Peyer's patch (tissue), 4 donors: ENCODE data around the gene MYO1F. TPM values are rescaled to one million over a fixed set of nuclear protein-coding genes. Genes with fewer than 3 reads are reported as not detected.

Experiments
- DNase-seq, 3 donors: peaks; one replicate each; pipeline ENCODE4 v3.0.0-alpha.2; 2017 to 2019
- H3K27ac ChIP-seq, 4 donors: fragments of 200-600 bp; sonication (generic); one replicate each; pipeline ENCODE4 v1.5.1; 2016 to 2019
- H3K27me3 ChIP-seq, 2 donors: fragments of 200-600 bp; sonication (generic); one replicate each; pipeline ENCODE4 v1.5.1; 2019
- H3K36me3 ChIP-seq, 3 donors: fragments of 200-600 bp; sonication (generic); one replicate each; pipeline ENCODE4 v1.5.1; 2016 to 2019
- H3K4me1 ChIP-seq, 4 donors: fragments of 200-600 bp; sonication (generic); one replicate each; pipeline ENCODE4 v1.5.1; 2016 to 2019
- H3K4me3 ChIP-seq, 4 donors: fragments of 200-600 bp; sonication (generic); 1 replicate in 3 of 4; 2 replicates in 1 of 4; pipeline ENCODE4 v1.5.1; 2016 to 2019; ENCODE audit warnings: mild to moderate bottlenecking in 1 of 4
- H3K9me3 ChIP-seq, 4 donors: fragments of 200-600 bp; sonication (generic); one replicate each; pipeline ENCODE4 v1.5.1; 2016 to 2019; ENCODE audit warnings: mild to moderate bottlenecking in 1 of 4
- CTCF ChIP-seq, 6 experiments: fragments of 450-650 bp in 4 of 6; fragments of 200-600 bp in 2 of 6; sonication (generic) in 1 of 6; IDR thresholded peaks; one replicate each; pipeline ENCODE4 v1.5.1; 2017 to 2019; ENCODE audit warnings: antibody characterized with exemption in 6 of 6, mild to moderate bottlenecking in 3 of 6, moderate library complexity in 1 of 6
- POLR2A ChIP-seq, 2 donors: fragments of 450-650 bp; IDR thresholded peaks; one replicate each; pipeline ENCODE4 v1.5.1; 2017; ENCODE audit warnings: antibody characterized with exemption in 2 of 2, mild to moderate bottlenecking in 2 of 2, moderate library complexity in 2 of 2
- total RNA-seq, 4 donors: library from RNA; depleted of rRNA; stranded (reverse); fragments of >200 nt; gene quantifications; one replicate each; pipeline ENCODE4 v1.1.0, GENCODE V29; 2016

Gene MYO1F
- total RNA-seq, 4 donors from 2014 or later: 10.8 to 168 (median 22.1) TPM

DNA sequence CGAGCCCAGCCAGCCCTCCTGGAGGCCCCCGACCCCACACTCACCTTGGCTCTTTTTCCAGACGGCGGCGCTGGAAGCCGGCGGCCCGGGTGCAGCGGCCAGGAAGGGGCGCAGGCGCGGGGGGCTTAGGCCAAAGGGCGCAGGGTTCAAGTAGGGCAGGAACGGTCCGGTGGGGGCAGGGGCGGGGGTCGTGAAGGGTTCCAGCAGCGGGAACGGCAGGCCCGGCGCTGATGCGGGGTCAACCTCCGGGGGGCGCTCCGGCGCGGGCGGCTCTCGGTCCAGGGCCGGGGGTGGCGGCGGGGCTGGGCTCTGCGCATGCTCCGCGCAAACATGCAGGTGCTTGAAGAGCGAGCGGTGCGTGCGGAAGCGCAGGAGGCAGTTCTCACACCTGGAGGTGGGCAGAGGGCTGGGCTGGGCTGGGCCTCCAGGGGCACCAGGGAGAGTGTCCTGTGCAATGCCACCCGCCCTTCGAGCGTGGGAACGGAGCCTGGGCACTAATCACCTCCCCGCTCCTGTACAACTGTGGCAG lies 65.6 kb downstream of the MYO1F start:
- H3K4me1 ChIP-seq: peaks cover 0 to 26% (median 9%) of the 10 kb centered on the region in 4 donors
- TF ChIP-seq CTCF (IDR thresholded peaks at IDR 0.05): no peak
- TF ChIP-seq POLR2A (IDR thresholded peaks at IDR 0.05): no peak
- H3K4me3 ChIP-seq: no peak overlapping the region
- peaks cover 0 to 7% (median 0%) of the 10 kb centered on the region in 3 donors for H3K36me3 ChIP-seq
- H3K9me3 ChIP-seq: no peaks in the 10 kb centered on the region
- peak overlapping the region in 2 of 4 donors; percentile 22 to 100 for H3K27ac ChIP-seq
- no peaks in the 10 kb centered on the region for H3K27me3 ChIP-seq
- DNase-seq: peak in 1 of 3 donors; percentile 46

- H3K36me3 ChIP-seq: peaks cover 0 to 7% (median 0%) of the 10 kb centered on the region in 3 donors
- H3K9me3 ChIP-seq: no peaks in the 10 kb centered on the region
- H3K4me1 ChIP-seq: peaks cover 0 to 33% (median 9%) of the 10 kb centered on the region in 4 donors
- no peaks in the 10 kb centered on the region for H3K27me3 ChIP-seq
- H3K4me3 ChIP-seq: no peak overlapping the region
- H3K27ac ChIP-seq: no peak overlapping the region
- DNase-seq: no peak
- no peak for TF ChIP-seq CTCF (IDR thresholded peaks at IDR 0.05)
Measured at GRCh38 chr19:8510589-8511115, 66.6 kb downstream of the MYO1F start.

DNA sequence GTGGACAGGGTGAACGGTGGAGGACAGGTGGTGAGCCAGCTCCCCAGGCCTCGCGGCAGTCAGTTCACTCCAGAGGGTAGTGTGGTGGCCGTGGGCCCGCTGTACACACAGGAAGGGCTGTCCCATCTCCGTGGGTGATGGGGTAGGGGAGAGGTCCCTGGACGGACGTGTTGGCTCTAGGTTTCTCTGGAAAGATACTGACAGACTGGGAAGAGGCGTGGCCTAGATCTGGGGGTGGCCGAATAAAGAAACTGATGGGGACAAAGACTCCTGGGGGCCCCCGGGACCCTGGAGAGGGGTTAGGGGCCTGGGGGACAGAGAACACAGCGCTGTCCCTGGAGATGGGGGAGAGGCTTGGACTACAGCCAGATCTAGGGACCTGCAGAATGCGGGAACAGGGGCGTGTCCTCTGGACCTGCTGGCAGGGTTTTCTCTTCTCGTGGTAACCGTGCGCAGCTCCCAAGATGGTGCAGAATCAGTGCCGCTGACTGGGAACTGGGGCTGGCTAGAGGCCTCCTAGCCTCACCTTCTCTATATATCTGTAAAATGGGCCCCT lies 70.8 kb downstream of the MYO1F start:
- TF ChIP-seq CTCF (IDR thresholded peaks at IDR 0.05): peak in 1 of 6 experiments; percentile 2
- no peak for TF ChIP-seq POLR2A (IDR thresholded peaks at IDR 0.05)
- peaks cover 0 to 16% (median 0%) of the 10 kb centered on the region in 4 donors for H3K4me1 ChIP-seq
- H3K27ac ChIP-seq: peak overlapping the region in 1 of 4 donors; percentile 62
- no peaks in the 10 kb centered on the region for H3K9me3 ChIP-seq
- peaks cover 0 to 6% (median 0%) of the 10 kb centered on the region in 3 donors for H3K36me3 ChIP-seq
- no peaks in the 10 kb centered on the region for H3K27me3 ChIP-seq
- DNase-seq: no peak
- H3K4me3 ChIP-seq: peak overlapping the region; percentile 50 to 67 (median 66)

DNA sequence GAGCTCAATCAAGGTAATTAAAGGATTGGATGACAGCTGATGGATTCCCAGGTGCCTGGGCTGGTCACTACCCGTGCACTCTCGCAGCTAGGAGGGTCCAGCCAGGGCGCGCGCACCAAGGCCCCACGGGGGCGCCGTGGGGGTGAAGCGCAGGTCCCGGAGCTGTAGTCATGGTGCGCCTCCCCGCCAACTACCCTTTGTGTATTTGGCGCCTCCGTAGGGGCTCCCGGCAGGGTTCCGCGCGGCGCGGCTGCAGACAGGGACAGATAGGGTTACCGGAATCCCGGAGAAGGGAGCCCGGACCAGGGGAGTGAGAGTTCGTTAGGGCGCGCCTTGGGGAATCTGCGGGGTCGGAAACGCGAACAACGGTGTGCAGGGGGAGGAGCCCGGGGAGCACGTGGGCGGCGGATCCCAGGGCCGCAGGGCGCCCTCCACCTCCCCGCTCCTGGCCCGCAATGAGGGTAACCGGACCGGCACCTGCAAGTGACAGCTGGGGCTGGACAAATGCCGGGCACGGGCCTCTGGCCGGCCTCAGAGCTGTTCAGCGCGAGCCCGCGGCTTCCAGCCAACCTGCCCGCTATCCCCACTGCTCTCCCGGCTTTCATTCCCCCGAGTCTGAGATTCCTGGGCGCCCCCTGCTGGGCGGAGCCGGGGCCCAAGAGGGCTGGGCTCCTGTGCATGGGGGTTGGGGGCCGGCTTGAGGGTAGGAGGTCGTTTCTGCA lies 71.4 kb downstream of the MYO1F start:
- peak overlapping the region in 1 of 4 donors; percentile 62 for H3K27ac ChIP-seq
- H3K27me3 ChIP-seq: no peaks in the 10 kb centered on the region
- peaks cover 0 to 16% (median 0%) of the 10 kb centered on the region in 4 donors for H3K4me1 ChIP-seq
- H3K4me3 ChIP-seq: peak overlapping the region; percentile 50 to 67 (median 66)
- TF ChIP-seq POLR2A (IDR thresholded peaks at IDR 0.05) (no peak), CTCF (IDR thresholded peaks at IDR 0.05) (peak; percentile 68 to 88 (median 76))
- no peaks in the 10 kb centered on the region for H3K9me3 ChIP-seq
- DNase-seq: peak; percentile 82 to 88 (median 87)
- no peaks in the 10 kb centered on the region for H3K36me3 ChIP-seq

GRCh38 chr19:8504919-8505318 lies 72.3 kb downstream of the MYO1F start:
- no peak for DNase-seq
- H3K9me3 ChIP-seq: no peaks in the 10 kb centered on the region
- H3K36me3 ChIP-seq: no peaks in the 10 kb centered on the region
- TF ChIP-seq POLR2A (IDR thresholded peaks at IDR 0.05) (no peak), CTCF (IDR thresholded peaks at IDR 0.05) (no peak)
- peaks cover 0 to 16% (median 0%) of the 10 kb centered on the region in 4 donors for H3K4me1 ChIP-seq
- H3K27me3 ChIP-seq: no peaks in the 10 kb centered on the region
- H3K4me3 ChIP-seq: no peak overlapping the region
- no peak overlapping the region for H3K27ac ChIP-seq
